Activated naive CD8-positive, alpha-beta T cell treated with anti-CD3 and anti-CD28 coated beads, Interleukin-2, amount 50 U/mL, for 24 hours (primary cell): ENCODE data around the gene LURAP1L.
"Not testable (repeated sequence)": the region's sequence is repeated elsewhere in the genome, so short reads cannot be mapped to it uniquely, and the experiment has no call there.

ENCODE experiments used
- ATAC-seq: fragments of 150-1000 bp; cut with Tn5 transposase; one replicate; pipeline ENCODE4 v1.10.0; 2021
- DNase-seq: peaks from one replicate; pipeline ENCODE4 v3.0.0; 2021
- H3K27ac Mint-ChIP-seq: one replicate; pipeline ENCODE4 v1.8.0; 2021; ENCODE audit warnings: mild to moderate bottlenecking, mixed read lengths
- H3K27me3 Mint-ChIP-seq: one replicate; pipeline ENCODE4 v1.8.0; 2021; ENCODE audit warnings: mixed read lengths
- H3K36me3 Mint-ChIP-seq: one replicate; pipeline ENCODE4 v1.8.0; 2021; ENCODE audit warnings: low read depth, mixed read lengths
- H3K4me1 Mint-ChIP-seq: one replicate; pipeline ENCODE4 v1.8.0; 2021; ENCODE audit warnings: mixed read lengths
- H3K4me3 Mint-ChIP-seq: one replicate; pipeline ENCODE4 v1.8.0; 2021; ENCODE audit warnings: mild to moderate bottlenecking, moderate library complexity, mixed read lengths
- H3K9me3 Mint-ChIP-seq: one replicate; pipeline ENCODE4 v1.8.0; 2021; ENCODE audit warnings: mixed read lengths

LURAP1L gene

GRCh38 chr9:12849486-12850003 lies 74.7 kb downstream of the LURAP1L start:
- Mint-ChIP-seq H3K4me1 (no peaks in the 10 kb centered on the region), H3K27ac (no peak overlapping the region), H3K4me3 (no peak overlapping the region), H3K27me3 (no peaks in the 10 kb centered on the region), H3K36me3 (no peaks in the 10 kb centered on the region), H3K9me3 (peaks cover 15% of the 10 kb centered on the region)
- ATAC-seq = no peak
- no peak for DNase-seq

GRCh38 chr9:12851341-12852090 lies 76.7 kb downstream of the LURAP1L start:
- ATAC-seq = no peak
- Mint-ChIP-seq H3K4me3 (no peak overlapping the region), H3K27ac (no peak overlapping the region), H3K4me1 (no peaks in the 10 kb centered on the region), H3K9me3 (peaks cover 15% of the 10 kb centered on the region), H3K36me3 (no peaks in the 10 kb centered on the region), H3K27me3 (no peaks in the 10 kb centered on the region)
- no peak for DNase-seq

DNA sequence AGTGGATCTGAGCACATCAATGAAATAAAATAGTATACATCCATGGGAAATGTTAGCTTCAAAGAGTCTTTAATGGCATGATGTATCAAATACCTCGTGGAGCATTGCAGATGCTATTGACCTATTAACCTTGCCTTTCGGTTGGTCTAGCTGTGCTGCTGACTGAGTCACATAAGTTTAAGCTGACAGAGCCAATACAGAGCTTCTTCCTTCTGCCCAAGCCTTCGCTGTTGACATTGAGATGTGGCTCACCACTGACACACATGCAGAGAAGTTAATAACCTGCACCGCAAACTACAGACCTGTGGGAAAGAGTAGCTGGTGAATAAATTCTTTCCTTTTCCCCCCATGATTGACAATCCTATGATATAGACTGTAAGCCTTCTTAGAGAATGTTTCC lies 78.2 kb downstream of the LURAP1L start:
- H3K27me3 Mint-ChIP-seq = no peaks in the 10 kb centered on the region
- no peak overlapping the region for H3K4me3 Mint-ChIP-seq
- peaks cover 7% of the 10 kb centered on the region for H3K9me3 Mint-ChIP-seq
- no peak overlapping the region for H3K27ac Mint-ChIP-seq
- ATAC-seq = no peak
- DNase-seq = no peak
- H3K4me1 Mint-ChIP-seq = no peaks in the 10 kb centered on the region
- H3K36me3 Mint-ChIP-seq = no peaks in the 10 kb centered on the region

DNA sequence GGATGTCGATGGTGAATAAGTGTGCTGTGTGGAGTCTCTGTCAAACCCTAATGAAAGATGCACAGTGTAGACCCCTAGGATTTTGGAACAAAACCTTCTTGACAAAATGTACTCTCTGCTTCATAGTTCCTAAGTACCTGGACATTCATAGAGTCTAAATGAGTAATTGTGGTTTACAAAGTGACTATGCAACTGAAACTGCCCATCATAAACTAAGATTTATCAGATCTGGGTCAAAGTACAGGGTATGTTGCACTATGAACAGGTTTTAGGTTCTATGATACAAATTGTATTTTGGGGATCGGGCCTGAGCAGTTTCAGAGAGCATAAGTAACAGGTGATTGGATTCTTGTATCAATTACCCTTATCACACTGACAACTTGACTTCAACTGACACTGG lies 79.4 kb downstream of the LURAP1L start:
- H3K4me1 Mint-ChIP-seq = no peaks in the 10 kb centered on the region
- DNase-seq = no peak
- no peak overlapping the region for H3K4me3 Mint-ChIP-seq
- peaks cover 7% of the 10 kb centered on the region for H3K9me3 Mint-ChIP-seq
- no peak overlapping the region for H3K27ac Mint-ChIP-seq
- H3K27me3 Mint-ChIP-seq = no peaks in the 10 kb centered on the region
- ATAC-seq = no peak
- H3K36me3 Mint-ChIP-seq = no peaks in the 10 kb centered on the region

GRCh38 chr9:12855066-12855465 lies 80.2 kb downstream of the LURAP1L start:
- no peak for DNase-seq
- Mint-ChIP-seq H3K4me1 (no peaks in the 10 kb centered on the region), H3K36me3 (no peaks in the 10 kb centered on the region), H3K27me3 (no peaks in the 10 kb centered on the region), H3K27ac (no peak overlapping the region), H3K9me3 (peaks cover 7% of the 10 kb centered on the region), H3K4me3 (no peak overlapping the region)
- ATAC-seq = no peak

DNA sequence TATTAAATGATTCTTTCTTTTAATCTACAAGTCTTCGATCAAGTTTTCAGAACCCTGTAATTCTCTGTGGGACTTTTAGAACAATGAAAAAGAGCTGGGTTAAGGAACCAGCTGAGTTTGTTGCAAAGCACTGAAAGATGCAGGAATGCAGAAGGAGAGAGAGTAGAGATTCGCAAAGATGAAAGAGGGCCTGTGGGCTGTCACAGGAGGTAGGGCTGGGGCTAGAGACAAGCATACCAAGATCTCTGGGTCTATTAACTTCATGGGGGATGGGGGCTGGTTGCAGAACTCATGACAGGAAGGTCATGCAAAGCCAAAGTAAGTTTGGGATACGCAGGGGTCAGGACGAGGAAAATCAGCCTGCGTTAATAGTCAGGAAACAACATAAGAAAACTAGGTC lies 81.8 kb downstream of the LURAP1L start:
- Mint-ChIP-seq H3K36me3 (no peaks in the 10 kb centered on the region), H3K9me3 (peaks cover 7% of the 10 kb centered on the region), H3K4me1 (no peaks in the 10 kb centered on the region), H3K27ac (no peak overlapping the region), H3K27me3 (no peaks in the 10 kb centered on the region), H3K4me3 (no peak overlapping the region)
- no peak for DNase-seq
- no peak for ATAC-seq

GRCh38 chr9:12859704-12860251 lies 85.0 kb downstream of the LURAP1L start:
- Mint-ChIP-seq H3K36me3 (no peaks in the 10 kb centered on the region), H3K27ac (no peak overlapping the region), H3K27me3 (no peaks in the 10 kb centered on the region), H3K9me3 (peaks cover 6% of the 10 kb centered on the region), H3K4me1 (no peaks in the 10 kb centered on the region), H3K4me3 (no peak overlapping the region)
- no peak for ATAC-seq
- DNase-seq = no peak

DNA sequence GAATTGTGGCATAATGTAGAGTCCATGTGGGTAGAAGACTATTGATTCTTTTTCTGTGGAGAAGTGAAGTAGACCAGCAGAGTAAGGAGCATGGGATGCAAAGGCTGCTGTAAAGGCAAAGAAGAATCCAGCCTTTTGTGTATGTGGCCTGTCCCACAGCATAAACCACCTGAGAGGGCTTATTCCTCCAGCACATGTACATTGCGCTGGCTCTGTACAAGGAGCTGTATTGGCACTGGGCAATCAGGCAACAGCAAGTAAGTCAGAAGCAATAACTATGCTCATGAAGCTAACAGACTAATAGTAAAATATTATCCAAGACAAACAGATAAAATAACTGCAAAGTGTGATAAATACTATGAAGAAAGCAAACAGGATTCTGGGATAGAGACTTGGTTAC lies 86.2 kb downstream of the LURAP1L start:
- no peak for DNase-seq
- no peaks in the 10 kb centered on the region for H3K4me1 Mint-ChIP-seq
- H3K27me3 Mint-ChIP-seq = no peaks in the 10 kb centered on the region
- peaks cover 11% of the 10 kb centered on the region for H3K9me3 Mint-ChIP-seq
- no peak overlapping the region for H3K27ac Mint-ChIP-seq
- no peaks in the 10 kb centered on the region for H3K36me3 Mint-ChIP-seq
- H3K4me3 Mint-ChIP-seq = no peak overlapping the region
- no peak for ATAC-seq

DNA sequence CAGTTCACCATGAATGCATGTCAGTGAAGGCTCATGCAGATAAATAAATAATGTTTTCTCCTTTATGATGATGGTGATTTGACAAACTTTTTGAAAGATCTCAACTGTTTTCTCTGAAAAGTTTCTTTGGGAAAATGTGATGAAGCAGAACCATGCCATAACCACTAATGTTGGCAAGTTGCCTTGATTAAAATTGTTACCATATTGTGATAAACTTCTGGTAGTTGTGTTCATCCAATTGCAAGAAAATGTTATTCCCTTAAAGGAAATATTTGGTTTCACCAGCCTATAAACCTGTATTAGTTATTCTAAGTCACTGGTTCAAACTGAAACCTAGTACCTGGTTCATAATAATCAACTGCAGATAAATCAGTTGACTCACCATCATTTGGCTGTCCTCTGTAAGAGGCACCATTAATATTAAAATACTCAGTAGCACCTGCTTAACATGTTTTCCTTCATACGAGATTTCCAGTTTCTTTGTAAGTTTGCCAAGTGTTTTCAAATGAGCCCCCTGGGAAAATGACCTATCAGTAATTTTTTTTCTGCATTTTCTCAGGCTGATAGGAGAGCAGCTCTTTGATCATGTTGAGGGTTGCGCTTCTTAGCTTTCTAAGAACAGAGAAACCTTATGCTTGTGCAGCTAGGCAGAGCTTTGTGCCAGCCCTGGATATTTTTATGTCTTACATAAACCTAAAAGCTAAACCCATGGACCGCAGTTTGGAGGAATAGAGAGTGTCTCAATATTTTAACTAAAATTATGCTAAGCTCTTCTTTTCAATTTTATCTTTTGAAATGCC lies 88.0 kb downstream of the LURAP1L start:
- DNase-seq = no peak
- Mint-ChIP-seq H3K27ac (no peak overlapping the region), H3K4me3 (no peak overlapping the region), H3K4me1 (no peaks in the 10 kb centered on the region), H3K36me3 (no peaks in the 10 kb centered on the region), H3K9me3 (peaks cover 18% of the 10 kb centered on the region), H3K27me3 (no peaks in the 10 kb centered on the region)
- no peak for ATAC-seq

DNA sequence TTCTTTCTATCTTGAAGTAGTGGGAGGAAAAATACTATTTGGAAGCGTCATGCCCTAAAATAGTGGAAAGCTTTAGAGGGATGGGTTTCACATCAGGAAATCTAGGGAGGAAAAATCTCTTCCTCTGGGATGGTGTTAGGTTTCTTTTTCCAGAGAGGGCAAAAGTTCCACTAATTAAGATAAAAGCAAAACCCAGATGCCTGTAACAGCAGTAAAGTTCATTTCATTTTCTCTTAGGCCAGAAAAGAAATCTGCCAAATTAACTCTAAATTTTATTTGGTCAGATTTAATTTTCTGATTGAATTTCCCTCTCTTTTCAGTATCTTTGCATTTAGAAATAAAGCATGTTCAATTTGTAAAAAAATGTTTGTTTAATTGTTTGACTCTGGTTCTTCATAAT lies 88.8 kb downstream of the LURAP1L start:
- Mint-ChIP-seq H3K9me3 (peaks cover 26% of the 10 kb centered on the region), H3K4me3 (no peak overlapping the region), H3K27me3 (no peaks in the 10 kb centered on the region), H3K27ac (no peak overlapping the region), H3K4me1 (no peaks in the 10 kb centered on the region), H3K36me3 (no peaks in the 10 kb centered on the region)
- DNase-seq (no peak), ATAC-seq (no peak)

DNA sequence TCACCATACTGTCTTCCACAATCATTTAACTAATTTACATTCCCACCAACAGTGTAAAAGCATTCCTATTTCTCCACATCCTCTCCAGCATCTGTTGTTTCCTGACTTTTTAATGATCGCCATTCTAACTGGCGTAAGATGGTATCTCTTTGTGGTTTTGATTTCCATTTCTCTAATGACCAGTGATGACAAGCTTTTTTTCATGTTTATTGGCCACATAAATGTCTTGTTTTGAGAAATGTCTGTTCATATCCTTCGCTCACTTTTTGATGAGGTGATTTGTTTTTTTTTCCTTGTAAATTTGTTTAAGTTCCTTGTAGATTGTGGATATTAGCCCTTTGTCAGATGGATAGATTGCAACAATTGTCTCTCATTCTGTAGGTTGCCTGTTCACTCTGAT lies 90.6 kb downstream of the LURAP1L start:
- DNase-seq, ATAC-seq, H3K4me1 Mint-ChIP-seq, H3K4me3 Mint-ChIP-seq, H3K27me3 Mint-ChIP-seq, H3K36me3 Mint-ChIP-seq, H3K27ac Mint-ChIP-seq: not testable (repeated sequence)
- peaks cover 30% of the 10 kb centered on the region for H3K9me3 Mint-ChIP-seq
